Jurkat, Clone E6-1 (cell line): ENCODE measurements around the gene EIF2S2. TPM values are rescaled to one million over a fixed set of nuclear protein-coding genes. Genes with fewer than 3 reads are reported as not detected.
A peak's percentile ranks its signal among the peaks of the same experiment; 100 is the strongest.
"Not testable (repeated sequence)": the region's sequence is repeated elsewhere in the genome, so short reads cannot be mapped to it uniquely, and the experiment has no call there.

Experiments
- DNase-seq: peaks from one replicate; pipeline ENCODE4 v3.0.0-alpha.2; 2011; ENCODE audit warnings: low read depth, low spot score
- H3K4me3 ChIP-seq: 2 replicates; pipeline ENCODE4 v1.5.1; 2011; ENCODE audit warnings: mild to moderate bottlenecking, low read length, control low read depth, moderate library complexity
- polyA plus RNA-seq: library from polyadenylated mRNA; unstranded; fragments of >200 nt; gene quantifications from one replicate; pipeline ENCODE4 v1.2.1, GENCODE V29; 2012; ENCODE audit warnings: missing spikeins; ENCODE audit not compliant: insufficient read length, insufficient read depth

Gene EIF2S2
- polyA plus RNA-seq: 149 TPM

- peak; percentile 99 for DNase-seq
- peak within 1 kb of the TSS; percentile 97 for H3K4me3 ChIP-seq
Measured at GRCh38 chr20:34111702-34112599, at the start of gene EIF2S2. TSS of gene EIF2S2 (minus strand) at chr20:34112243. CDS start at chr20:34112110, 133 bp downstream.

- peak; percentile 50 for DNase-seq
Measured at GRCh38 chr20:34157697-34158096, 45.7 kb upstream of the EIF2S2 start.

GRCh38 chr20:34155836-34156235 lies 43.8 kb upstream of the EIF2S2 start:
- H3K4me3 ChIP-seq: no peak overlapping the region
- DNase-seq: no peak

More at GRCh38 chr20:34157697-34158096, 45.7 kb upstream of the EIF2S2 start:
- H3K4me3 ChIP-seq: not testable (repeated sequence)

- not testable (repeated sequence) for DNase-seq, H3K4me3 ChIP-seq
Measured at GRCh38 chr20:34153169-34153568, 41.1 kb upstream of the EIF2S2 start.

GRCh38 chr20:34152073-34152472 lies 40.0 kb upstream of the EIF2S2 start:
- not testable (repeated sequence) for H3K4me3 ChIP-seq, DNase-seq

GRCh38 chr20:34150306-34151000 lies 38.4 kb upstream of the EIF2S2 start:
- no peak for DNase-seq
- H3K4me3 ChIP-seq: no peak overlapping the region

GRCh38 chr20:34145280-34145819 lies 33.3 kb upstream of the EIF2S2 start:
- DNase-seq: no peak
- H3K4me3 ChIP-seq: no peak overlapping the region

- H3K4me3 ChIP-seq: no peak overlapping the region
- DNase-seq: no peak
Measured at GRCh38 chr20:34143951-34144350, 31.9 kb upstream of the EIF2S2 start.

GRCh38 chr20:34142121-34142520 lies 30.1 kb upstream of the EIF2S2 start:
- DNase-seq: no peak
- H3K4me3 ChIP-seq: no peak overlapping the region

- no peak for DNase-seq
- no peak overlapping the region for H3K4me3 ChIP-seq
Measured at GRCh38 chr20:34141293-34141692, 29.2 kb upstream of the EIF2S2 start.

GRCh38 chr20:34135525-34136275 lies 23.7 kb upstream of the EIF2S2 start:
- not testable (repeated sequence) for DNase-seq, H3K4me3 ChIP-seq

GRCh38 chr20:34133365-34133860 lies 21.4 kb upstream of the EIF2S2 start:
- not testable (repeated sequence) for H3K4me3 ChIP-seq, DNase-seq

GRCh38 chr20:34132943-34133342 lies 20.9 kb upstream of the EIF2S2 start:
- DNase-seq, H3K4me3 ChIP-seq: not testable (repeated sequence)

GRCh38 chr20:34132491-34132890 lies 20.4 kb upstream of the EIF2S2 start:
- not testable (repeated sequence) for DNase-seq, H3K4me3 ChIP-seq

GRCh38 chr20:34131491-34131890 lies 19.4 kb upstream of the EIF2S2 start:
- H3K4me3 ChIP-seq: no peak overlapping the region
- no peak for DNase-seq

GRCh38 chr20:34129518-34130162 lies 17.6 kb upstream of the EIF2S2 start:
- peak overlapping the region; percentile 16 for H3K4me3 ChIP-seq
- peak; percentile 63 for DNase-seq

GRCh38 chr20:34127792-34128191 lies 15.7 kb upstream of the EIF2S2 start:
- no peak for DNase-seq
- H3K4me3 ChIP-seq: no peak overlapping the region

- no peak overlapping the region for H3K4me3 ChIP-seq
- no peak for DNase-seq
Measured at GRCh38 chr20:34124469-34125249, 12.6 kb upstream of the EIF2S2 start.
